Astrocyte of the spinal cord (primary cell): ENCODE results near the gene ANKRD1.

Source experiments
- DNase-seq: peaks from one replicate; pipeline ENCODE4 v3.0.0; 2011; ENCODE audit warnings: low read depth, low spot score
- H3K4me3 ChIP-seq: 2 replicates; pipeline ENCODE4 v1.5.1; 2011; ENCODE audit warnings: low read depth, mild to moderate bottlenecking, low read length, moderate library complexity
- CTCF ChIP-seq: IDR thresholded peaks from 2 replicates; pipeline ENCODE4 v1.5.1; 2012; ENCODE audit warnings: low read depth, mild to moderate bottlenecking, low read length, inconsistent platforms
- in situ Hi-C: cut with HindIII; loops from 2 replicates; pipeline ENCODE4 v1.10.0; 2017; ENCODE audit warnings: low sequenced_read_pairs

Gene ANKRD1

DNA sequence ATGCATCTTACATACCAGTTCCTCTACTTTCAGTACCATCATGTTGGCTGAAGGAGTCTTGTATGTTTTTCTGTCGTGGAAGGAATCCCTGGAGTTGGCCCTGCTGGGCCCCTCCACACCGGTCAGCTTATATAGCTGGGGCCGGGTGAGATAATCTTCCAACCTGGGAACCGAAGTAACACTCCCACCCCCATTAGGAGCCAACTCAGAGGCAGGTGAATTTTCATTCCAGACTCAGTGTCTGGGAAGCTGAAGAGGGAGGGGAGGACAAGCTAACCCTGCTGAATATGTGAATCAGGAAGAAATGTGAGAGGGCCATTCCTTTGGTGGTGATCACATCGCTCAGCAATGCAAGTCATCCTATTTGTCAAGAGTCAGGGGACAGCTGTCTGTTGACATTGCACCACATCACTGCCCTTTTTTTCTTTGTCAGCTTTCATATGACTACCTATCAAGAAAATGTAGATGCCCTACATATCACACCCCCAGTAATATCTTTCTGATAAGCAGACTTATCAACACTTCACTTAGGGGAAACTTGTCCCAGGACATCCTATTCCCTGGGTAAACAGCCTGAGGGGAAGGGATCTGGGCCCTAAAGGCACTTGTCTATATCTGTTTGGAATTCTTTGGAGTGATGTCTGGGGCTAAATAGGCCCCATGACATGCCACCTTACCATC lies at the start of gene ANKRD1:
TSS of gene ANKRD1 (minus strand) at position 102 of the 681 bp plus-strand sequence. CDS start at position 42, 60 bp downstream.
- H3K4me3 ChIP-seq = peak within 1 kb of the TSS; percentile 20
- peak; percentile 83 for DNase-seq
- in situ Hi-C loops = no loop called here
- TF ChIP-seq CTCF = no peak

DNA sequence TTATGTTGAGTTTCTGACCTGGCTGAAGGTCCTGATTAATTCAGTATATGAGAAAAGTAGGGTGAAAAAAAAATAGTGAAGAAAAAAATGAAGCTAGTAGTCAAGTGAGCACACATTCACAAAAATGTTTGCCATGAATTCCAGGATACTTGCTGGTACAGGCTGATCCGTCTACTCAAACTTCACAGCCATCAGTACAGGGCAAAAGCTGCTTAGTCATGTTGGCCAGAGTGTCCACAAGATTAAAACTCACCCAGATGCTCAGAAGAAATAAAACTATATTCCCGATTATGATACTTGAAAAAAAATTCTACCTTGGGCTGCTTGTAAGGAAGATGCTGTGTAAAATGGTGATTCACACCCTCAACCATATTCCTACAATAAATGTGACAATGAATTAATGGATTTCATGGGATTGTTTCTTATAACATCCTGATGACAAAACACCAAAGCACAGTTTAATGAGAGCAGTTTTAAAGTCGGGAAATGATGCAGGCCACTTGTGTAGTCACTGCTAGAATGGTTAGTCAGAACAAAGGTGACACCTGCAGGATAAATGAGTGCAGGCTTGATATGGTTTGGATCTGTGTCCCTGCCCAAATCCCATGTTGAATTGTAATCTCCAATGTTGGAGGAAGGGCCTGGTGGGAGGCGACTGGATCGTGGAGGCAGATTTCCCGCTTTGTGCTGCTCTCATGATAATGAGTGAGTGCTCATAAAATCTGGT lies 49.2 kb upstream of the ANKRD1 start:
- no peak overlapping the region for H3K4me3 ChIP-seq
- TF ChIP-seq CTCF = peak; percentile 14
- in situ Hi-C loops = no loop called here
- DNase-seq = peak; percentile 69

GRCh38 chr10:90969121-90969534 lies 48.2 kb upstream of the ANKRD1 start:
- in situ Hi-C loops = no loop called here
- H3K4me3 ChIP-seq = no peak overlapping the region
- TF ChIP-seq CTCF = no peak
- no peak for DNase-seq

GRCh38 chr10:90968328-90969081 lies 47.6 kb upstream of the ANKRD1 start:
- DNase-seq = peak; percentile 86
- in situ Hi-C loops = no loop called here
- no peak for TF ChIP-seq CTCF
- no peak overlapping the region for H3K4me3 ChIP-seq

GRCh38 chr10:90967865-90968264 lies 47.0 kb upstream of the ANKRD1 start:
- H3K4me3 ChIP-seq = no peak overlapping the region
- TF ChIP-seq CTCF = no peak
- in situ Hi-C loops = no loop called here
- no peak for DNase-seq

DNA sequence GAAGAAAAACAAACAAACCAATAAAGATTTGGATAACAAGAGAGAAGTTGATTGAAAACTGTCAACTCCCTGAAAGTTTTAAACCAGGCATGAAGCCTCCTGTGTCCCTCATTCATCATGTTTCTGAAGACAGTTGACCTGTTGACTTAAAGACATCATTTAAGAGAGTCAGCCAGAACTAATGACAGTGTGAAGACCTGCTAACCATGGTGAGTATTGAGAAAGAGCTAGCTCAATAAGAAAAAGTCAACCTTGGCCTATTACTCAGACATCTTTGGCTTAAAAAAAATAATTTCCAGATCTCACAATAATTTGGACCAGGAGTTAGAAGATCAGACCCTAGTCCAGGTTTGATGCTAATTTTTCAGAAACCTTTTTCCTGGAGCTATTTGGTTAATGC lies 45.3 kb upstream of the ANKRD1 start:
- in situ Hi-C loops = no loop called here
- no peak for DNase-seq
- no peak overlapping the region for H3K4me3 ChIP-seq
- no peak for TF ChIP-seq CTCF
